ENCODE measurements around the gene SLC30A2.

SLC30A2 gene

DNA sequence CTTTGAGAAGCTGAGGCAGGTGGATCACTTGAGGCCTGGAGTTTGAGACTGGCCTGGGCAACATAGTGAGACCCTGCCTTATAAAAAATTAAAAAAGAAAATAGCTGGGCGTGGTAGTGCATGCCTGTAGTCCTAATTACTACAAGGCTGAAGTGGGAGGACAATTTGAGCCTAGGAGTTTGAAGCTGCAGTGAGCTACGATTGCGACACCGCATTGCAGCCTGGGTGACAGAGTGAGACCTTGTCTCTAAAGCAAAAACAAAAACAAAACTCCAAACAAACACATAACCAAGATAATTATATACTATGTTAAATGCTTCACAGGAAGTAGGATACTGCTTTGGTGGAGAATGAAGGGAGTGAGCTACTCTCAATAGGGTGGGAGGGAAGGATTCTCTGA, 42.7 kb downstream of the SLC30A2 start:
- TF ChIP-seq, protein P1, sequence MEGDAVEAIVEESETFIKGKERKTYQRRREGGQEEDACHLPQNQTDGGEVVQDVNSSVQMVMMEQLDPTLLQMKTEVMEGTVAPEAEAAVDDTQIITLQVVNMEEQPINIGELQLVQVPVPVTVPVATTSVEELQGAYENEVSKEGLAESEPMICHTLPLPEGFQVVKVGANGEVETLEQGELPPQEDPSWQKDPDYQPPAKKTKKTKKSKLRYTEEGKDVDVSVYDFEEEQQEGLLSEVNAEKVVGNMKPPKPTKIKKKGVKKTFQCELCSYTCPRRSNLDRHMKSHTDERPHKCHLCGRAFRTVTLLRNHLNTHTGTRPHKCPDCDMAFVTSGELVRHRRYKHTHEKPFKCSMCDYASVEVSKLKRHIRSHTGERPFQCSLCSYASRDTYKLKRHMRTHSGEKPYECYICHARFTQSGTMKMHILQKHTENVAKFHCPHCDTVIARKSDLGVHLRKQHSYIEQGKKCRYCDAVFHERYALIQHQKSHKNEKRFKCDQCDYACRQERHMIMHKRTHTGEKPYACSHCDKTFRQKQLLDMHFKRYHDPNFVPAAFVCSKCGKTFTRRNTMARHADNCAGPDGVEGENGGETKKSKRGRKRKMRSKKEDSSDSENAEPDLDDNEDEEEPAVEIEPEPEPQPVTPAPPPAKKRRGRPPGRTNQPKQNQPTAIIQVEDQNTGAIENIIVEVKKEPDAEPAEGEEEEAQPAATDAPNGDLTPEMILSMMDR (IDR thresholded peaks at IDR 0.05; ENCODE audit: insufficient read depth, low read depth, low read length, missing control alignments): no peak
- no peak overlapping the region for H3K4me3 ChIP-seq (ENCODE audit: low read depth, low read length)
- DNase-seq (ENCODE audit: low read depth): no peak

DNA sequence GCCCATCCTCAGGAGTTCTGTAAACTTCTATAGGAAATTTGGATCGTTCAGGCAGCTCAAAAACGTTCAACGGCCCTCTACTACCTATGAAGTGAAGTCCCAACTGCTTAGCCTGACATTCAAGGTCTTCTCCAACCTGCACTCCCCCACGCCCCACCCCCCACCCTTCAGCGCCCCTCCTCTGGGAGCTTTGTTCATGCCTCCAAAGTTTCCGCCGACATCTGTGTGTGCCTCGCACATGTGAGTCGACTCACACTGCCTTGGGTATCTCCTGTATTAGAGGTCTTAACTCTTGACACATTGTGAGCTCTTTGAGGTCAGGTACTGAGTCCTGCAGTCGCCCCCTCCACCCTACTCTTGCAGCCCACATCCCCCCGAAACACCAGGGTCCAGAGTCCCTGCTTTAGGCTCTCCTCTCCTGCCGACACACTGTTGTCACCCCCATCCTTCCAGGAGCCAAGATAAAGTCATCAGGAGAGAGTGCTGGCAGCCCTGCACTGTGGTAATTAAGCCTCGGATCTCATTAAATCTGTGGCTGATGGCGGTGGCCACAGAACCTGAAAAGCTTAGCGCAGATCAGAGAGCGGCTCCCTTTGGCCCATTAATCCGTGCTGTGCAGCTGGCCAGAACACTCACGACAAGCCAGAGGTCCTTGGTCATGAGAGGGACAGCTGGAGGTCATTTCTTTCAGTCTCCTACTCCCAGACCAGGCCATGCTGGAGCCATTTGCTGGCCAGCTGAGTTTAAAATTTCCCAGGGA, 46.7 kb downstream of the SLC30A2 start:
- no peak for DNase-seq (ENCODE audit: low read depth)
- TF ChIP-seq, protein P1 (IDR thresholded peaks at IDR 0.05; ENCODE audit: insufficient read depth, low read depth, low read length, missing control alignments): no peak

DNA sequence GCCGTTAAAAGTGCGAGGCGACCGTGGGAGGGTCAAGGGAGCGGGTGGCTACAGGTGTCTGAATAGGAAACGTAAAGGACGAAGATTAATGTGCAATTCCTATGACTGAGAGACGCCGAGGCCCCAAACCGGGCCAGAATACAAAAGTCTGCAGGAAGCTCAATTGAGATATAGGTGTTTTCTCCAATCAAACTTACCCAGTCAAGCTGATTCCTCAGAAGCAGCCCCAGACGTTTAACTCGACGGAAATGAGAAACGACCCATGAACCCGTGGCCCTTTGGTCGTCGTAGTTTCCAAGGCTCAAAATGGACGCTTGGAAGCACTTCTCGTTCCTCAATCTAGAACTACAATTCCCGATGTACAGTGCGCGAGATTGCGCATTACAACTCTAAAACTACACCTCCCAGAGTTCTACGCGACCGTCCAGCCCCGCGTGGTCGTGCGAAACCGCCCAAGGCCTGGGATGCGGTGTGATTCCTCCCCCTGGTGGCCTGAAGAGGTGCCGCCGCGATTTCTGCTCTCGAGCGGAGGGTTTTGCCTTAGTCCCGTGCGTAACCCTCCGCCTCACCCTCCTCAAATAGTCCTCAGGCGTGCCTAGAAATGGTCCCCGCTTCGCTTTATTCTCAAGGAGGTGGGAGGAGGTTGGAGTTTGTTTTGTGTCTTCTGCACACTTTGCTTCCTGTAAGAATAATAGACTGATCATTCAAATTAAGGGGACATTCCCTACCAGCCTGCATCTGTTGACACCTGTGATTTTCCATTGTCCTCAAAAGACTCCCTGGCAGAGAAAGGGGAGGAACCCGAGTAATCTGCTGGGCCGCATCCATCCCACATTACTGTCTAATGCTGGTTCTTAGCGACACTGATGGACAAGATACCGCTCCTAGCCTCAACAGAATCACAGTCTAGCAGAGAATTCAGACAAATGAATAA, 47.8 kb downstream of the SLC30A2 start, which contains the start of gene PAFAH2:
TSS of gene PAFAH2 (minus strand) at position 236 of the 934 bp plus-strand sequence. CDS start 7,247 bp downstream, outside the sequence.
- H3K4me3 ChIP-seq (ENCODE audit: low read depth, low read length): peak within 1 kb of the TSS; percentile 81
- peak; percentile 100 for DNase-seq (ENCODE audit: low read depth)
- TF ChIP-seq, protein P1 (IDR thresholded peaks at IDR 0.05; ENCODE audit: insufficient read depth, low read depth, low read length, missing control alignments): peak; percentile 99

More for the DNA sequence above, 46.7 kb downstream of the SLC30A2 start:
- H3K4me3 ChIP-seq (ENCODE audit: low read depth, low read length): no peak overlapping the region

DNA sequence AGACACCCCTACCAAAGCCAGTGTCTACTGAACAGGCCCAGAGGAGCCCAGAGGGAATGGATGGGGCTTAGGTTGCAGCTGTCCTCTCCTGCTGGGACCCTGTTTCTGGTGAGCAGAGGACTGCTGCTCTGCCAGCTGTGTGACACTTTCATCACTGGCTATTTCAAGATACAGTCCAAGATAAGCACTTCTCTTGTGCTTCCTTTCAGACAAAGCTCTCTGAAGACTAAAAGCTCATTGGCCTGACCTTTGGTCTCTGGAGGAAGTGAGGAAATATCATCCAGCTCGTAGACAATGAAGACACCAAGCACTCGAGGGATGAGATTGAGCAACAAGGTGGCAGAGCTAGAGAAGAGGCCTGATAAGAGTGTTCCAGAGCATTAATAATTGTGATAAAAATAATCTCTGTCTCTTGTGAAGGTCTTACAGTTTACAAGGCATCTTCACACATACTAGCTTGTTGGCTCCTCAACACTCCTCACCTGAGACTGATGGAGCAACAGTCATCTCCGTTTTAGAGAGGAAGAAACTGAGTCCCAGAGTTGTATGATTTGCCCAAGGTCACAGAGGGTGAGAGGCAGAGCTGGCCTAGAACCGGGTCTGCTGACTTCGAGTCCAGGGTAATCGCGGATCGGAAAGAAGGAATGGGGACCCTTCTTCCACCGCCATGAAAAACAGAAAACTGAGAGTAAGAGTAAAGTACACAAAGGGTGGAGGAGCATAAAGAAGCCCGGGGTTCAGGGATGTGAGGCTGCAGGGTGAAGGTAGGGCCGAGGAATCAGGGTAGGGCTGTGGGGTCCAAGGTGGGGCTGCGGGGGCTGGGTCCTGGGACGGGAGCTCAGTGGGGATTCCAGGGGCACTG, 48.7 kb downstream of the SLC30A2 start:
- DNase-seq (ENCODE audit: low read depth): peak; percentile 56
- H3K4me3 ChIP-seq (ENCODE audit: low read depth, low read length): peak overlapping the region; percentile 81

DNA sequence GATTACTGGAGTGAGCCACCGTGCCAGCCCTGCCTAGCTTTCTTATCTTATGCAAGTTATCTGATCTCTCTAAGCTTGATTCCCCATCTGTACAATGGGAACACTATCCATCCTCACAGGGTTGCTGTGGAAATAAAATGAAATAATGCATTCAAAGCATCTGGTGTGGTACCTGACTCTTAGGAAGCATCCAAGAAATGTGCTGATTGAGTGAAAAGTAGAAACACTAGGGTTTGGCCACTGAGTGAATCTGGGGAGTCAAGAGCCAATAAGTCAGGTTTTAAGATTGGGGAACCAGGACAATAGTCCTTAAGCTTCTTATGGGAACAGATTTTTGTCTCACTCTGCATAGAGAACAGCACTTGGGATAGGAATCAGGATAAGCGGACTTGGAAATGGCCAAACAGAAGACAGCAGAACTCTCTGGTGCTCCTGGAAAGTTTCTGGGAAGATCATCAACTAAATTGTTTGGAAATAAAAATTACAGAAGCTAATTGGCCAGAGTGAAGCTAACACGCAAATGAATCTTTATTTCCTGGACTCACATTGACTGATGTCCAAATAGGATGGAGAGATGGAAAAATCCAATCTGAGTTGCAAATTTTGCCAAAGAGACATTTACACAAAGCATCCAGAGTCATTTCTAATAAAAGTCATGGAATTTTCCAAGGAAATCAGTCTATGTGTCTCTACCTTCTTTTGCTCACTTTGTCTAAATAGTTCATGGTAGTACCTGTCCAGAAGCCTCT, 51.3 kb downstream of the SLC30A2 start:
- TF ChIP-seq, protein P1 (IDR thresholded peaks at IDR 0.05; ENCODE audit: insufficient read depth, low read depth, low read length, missing control alignments): no peak
- no peak for DNase-seq (ENCODE audit: low read depth)
- no peak overlapping the region for H3K4me3 ChIP-seq (ENCODE audit: low read depth, low read length)

More for the DNA sequence above, 48.7 kb downstream of the SLC30A2 start:
- TF ChIP-seq, protein P1 (IDR thresholded peaks at IDR 0.05; ENCODE audit: insufficient read depth, low read depth, low read length, missing control alignments): no peak
